ENCODE measurements around the gene TOMM7.
A peak's percentile ranks its signal among the peaks of the same experiment; 100 is the strongest.

Gene TOMM7

DNA sequence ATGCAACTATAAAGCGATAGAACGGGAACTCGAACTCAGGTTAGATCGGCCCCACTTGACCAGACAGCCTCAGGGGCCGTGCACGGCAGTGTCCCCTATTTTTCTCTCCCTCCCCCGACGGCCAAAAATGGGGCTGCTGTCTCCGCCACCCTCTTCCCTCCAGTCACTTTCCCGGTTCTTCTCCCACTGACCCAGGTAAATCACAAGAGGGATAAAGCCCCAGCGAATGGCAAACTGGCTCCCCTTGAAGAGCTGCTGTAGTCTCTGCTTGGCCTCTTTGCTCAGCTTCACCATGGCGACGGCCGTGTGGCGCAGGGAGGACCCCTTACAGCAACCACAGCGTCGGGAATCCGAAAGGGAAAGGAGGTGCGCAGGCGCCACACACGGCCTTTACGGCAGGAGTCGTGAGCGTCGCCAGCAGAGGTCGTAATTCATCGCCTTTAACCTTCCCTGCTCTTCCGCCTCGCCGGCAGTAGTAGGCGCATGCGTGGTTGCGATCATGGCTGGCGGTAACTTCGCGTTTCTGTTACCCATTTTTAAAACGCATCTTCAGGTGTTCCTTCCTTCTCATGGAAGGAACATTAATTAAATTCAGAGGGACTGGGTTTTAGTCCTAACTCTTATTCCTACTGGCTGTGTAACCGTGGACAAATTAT is at the start of gene TOMM7:
Gene TOMM7 (minus strand): TSS at position 364 of the 656 bp plus-strand sequence. CDS start 70 bp downstream, at position 294.
- H3K4me3 ChIP-seq (ENCODE audit: low read depth, low read length) = peak within 1 kb of the TSS; percentile 82
- DNase-seq (ENCODE audit: low read depth) = peak; percentile 95
- TF ChIP-seq, protein P1, sequence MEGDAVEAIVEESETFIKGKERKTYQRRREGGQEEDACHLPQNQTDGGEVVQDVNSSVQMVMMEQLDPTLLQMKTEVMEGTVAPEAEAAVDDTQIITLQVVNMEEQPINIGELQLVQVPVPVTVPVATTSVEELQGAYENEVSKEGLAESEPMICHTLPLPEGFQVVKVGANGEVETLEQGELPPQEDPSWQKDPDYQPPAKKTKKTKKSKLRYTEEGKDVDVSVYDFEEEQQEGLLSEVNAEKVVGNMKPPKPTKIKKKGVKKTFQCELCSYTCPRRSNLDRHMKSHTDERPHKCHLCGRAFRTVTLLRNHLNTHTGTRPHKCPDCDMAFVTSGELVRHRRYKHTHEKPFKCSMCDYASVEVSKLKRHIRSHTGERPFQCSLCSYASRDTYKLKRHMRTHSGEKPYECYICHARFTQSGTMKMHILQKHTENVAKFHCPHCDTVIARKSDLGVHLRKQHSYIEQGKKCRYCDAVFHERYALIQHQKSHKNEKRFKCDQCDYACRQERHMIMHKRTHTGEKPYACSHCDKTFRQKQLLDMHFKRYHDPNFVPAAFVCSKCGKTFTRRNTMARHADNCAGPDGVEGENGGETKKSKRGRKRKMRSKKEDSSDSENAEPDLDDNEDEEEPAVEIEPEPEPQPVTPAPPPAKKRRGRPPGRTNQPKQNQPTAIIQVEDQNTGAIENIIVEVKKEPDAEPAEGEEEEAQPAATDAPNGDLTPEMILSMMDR (IDR thresholded peaks at IDR 0.05; ENCODE audit: low read depth, low read length, missing control alignments) = peak; percentile 25

DNA sequence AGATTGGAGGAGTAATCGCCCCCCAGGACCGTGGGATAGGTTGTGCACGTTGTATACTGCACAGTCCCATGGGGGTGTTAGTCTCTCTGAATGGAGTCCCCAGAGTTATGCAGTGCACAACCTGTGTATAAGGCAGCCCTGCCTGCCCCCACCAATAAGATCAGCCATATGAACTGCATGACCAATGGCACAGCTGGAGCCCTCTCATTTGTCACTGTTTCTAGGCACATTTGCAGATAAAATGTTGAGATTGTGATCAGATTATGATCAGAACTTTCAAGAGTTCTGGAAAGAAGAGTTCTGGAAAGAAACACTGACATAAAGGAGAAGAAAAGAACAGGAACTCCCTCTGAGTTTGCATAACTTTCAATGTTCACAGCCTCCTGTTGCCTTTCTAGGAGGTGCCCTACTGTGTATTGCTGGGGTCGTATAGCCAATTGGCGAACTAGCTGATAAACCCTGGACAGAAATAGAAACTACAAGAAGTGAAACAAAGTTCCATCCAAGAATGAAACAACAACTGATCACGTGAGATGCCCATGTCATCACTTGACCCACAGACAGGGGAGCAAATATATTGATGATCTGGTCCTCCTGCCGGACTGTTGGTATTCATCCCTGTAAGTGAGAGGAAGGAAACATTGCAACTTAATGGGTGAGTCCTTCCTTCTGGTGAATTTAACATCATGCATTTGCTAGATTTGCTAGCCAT is 49.6 kb upstream of the TOMM7 start:
- no peak for DNase-seq (ENCODE audit: low read depth)
- TF ChIP-seq, protein P1 (IDR thresholded peaks at IDR 0.05; ENCODE audit: low read depth, low read length, missing control alignments) = no peak
- peak overlapping the region; percentile 39 for H3K4me3 ChIP-seq (ENCODE audit: low read depth, low read length)

DNA sequence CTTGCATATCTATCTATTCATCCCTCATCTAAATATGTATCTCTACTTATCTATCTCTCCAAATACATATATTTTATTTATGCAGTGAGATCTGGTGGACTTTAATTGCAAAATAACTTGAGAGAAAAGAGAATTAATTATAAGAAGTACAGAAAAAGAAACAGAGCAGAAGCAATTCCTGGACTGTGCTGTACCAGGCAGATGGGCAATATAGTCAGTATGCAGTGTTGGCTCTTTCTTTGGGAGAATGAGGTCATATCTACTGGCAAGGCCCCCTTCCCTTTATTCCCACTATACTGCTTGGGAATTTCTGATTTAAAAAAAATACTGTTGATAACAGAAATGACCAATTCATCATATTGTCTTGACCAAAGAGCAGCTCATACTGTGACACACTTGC is 49.0 kb upstream of the TOMM7 start:
- no peak overlapping the region for H3K4me3 ChIP-seq (ENCODE audit: low read depth, low read length)
- DNase-seq (ENCODE audit: low read depth) = no peak
- TF ChIP-seq, protein P1 (IDR thresholded peaks at IDR 0.05; ENCODE audit: low read depth, low read length, missing control alignments) = no peak

DNA sequence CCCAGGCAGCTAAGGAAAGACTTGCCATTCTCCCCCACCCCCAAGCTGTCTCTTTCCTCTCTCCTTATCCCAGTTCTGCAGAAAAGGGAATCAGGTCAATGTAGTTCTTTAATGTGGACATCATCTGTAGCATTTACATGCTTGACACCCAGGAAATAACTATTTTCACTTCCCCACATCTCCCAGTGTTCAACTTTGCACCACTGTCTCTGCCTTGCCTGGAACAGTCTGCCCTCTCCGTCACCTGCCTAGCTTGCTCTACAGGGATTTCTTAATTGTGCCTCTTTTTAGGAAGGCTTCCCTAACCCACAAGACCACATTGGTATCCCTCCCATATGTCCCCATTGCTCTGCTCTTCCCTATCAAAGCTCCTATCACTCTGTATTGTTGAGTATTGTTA is 45.9 kb upstream of the TOMM7 start:
- H3K4me3 ChIP-seq (ENCODE audit: low read depth, low read length) = no peak overlapping the region
- DNase-seq (ENCODE audit: low read depth) = no peak

DNA sequence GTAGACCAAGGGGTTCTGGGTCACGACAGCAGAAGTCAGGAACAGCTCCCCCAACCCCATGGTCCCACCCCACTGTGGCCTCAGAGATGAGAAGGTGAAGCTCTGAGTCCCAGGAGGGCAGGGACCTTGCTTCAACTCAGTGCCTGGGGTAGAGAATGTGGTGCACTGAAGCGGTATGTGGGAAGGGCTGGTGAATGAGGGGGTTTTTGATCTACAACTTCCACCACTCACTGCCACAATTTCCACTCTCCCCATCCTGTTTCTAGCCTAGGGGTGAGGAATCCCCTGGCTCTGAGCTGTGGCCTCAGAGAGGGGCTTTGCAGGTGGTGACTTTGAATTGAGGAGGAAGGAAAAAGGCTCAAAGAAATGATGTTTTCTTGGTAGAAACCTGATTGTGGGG is 44.9 kb upstream of the TOMM7 start:
- no peak overlapping the region for H3K4me3 ChIP-seq (ENCODE audit: low read depth, low read length)
- TF ChIP-seq, protein P1 (IDR thresholded peaks at IDR 0.05; ENCODE audit: low read depth, low read length, missing control alignments) = no peak
- DNase-seq (ENCODE audit: low read depth) = no peak

More for the DNA sequence above, 45.9 kb upstream of the TOMM7 start:
- TF ChIP-seq, protein P1 (IDR thresholded peaks at IDR 0.05; ENCODE audit: low read depth, low read length, missing control alignments) = no peak

DNA sequence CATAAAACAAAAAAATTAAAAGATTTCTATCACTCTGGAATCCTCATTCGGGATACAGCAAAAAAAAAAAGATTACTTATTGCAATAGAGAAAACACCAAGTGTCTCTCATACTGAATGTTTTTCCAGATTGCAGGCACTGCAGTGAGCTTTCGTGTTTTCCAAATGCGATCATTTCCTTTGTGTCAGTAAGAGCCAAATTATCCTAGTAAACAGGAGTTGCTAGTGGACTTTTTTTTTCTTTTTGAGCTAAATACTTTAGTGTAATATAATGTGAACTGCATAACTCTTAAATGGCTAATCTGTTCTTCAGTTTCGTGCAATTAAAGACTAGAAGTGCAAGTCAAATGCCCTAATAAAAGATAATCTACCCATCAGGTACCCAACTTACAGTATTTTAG is 44.4 kb upstream of the TOMM7 start:
- TF ChIP-seq, protein P1 (IDR thresholded peaks at IDR 0.05; ENCODE audit: low read depth, low read length, missing control alignments) = no peak
- no peak overlapping the region for H3K4me3 ChIP-seq (ENCODE audit: low read depth, low read length)
- DNase-seq (ENCODE audit: low read depth) = no peak

Data from GM12864 (cell line).